H9 (cell line): ENCODE data around the gene SETD5. TPM values are rescaled to one million over a fixed set of nuclear protein-coding genes. Genes with fewer than 3 reads are reported as not detected.

Experiments used
- DNase-seq: peaks from one replicate; pipeline ENCODE4 v3.0.0-alpha.2; 2017
- H2AFZ ChIP-seq: one replicate; pipeline ENCODE4 v1.6.1; 2013; ENCODE audit warnings: mild to moderate bottlenecking, low read length, control low read depth, moderate library complexity
- H2AK5ac ChIP-seq: 2 replicates; pipeline ENCODE4 v1.6.1; 2013; ENCODE audit warnings: low read length, control low read depth, mixed read lengths; ENCODE audit not compliant: insufficient read length
- H2BK120ac ChIP-seq: one replicate; pipeline ENCODE4 v1.6.1; 2013; ENCODE audit warnings: low read depth, mild to moderate bottlenecking, low read length, control low read depth, inconsistent platforms; ENCODE audit not compliant: poor library complexity, severe bottlenecking
- H2BK12ac ChIP-seq: 2 replicates; pipeline ENCODE4 v1.6.1; 2013; ENCODE audit warnings: low read length, control low read depth, mixed read lengths, low read depth; ENCODE audit not compliant: insufficient read length
- H2BK15ac ChIP-seq: 2 replicates; pipeline ENCODE4 v1.6.1; 2013; ENCODE audit warnings: low read depth, low read length, control low read depth
- H2BK20ac ChIP-seq: one replicate; pipeline ENCODE4 v1.6.1; 2013; ENCODE audit warnings: low read depth, mild to moderate bottlenecking, low read length, control low read depth, inconsistent platforms; ENCODE audit not compliant: poor library complexity, severe bottlenecking
- H2BK5ac ChIP-seq: 2 replicates; pipeline ENCODE4 v1.6.1; 2013; ENCODE audit warnings: low read length, control low read depth, mixed read lengths; ENCODE audit not compliant: insufficient read length
- H3K14ac ChIP-seq: 2 replicates; pipeline ENCODE4 v1.6.1; 2013; ENCODE audit warnings: low read length, control low read depth; ENCODE audit not compliant: insufficient read depth
- H3K18ac ChIP-seq: 2 replicates; pipeline ENCODE4 v1.6.1; 2013; ENCODE audit warnings: low read depth, mild to moderate bottlenecking, mixed read lengths, low read length, control low read depth; ENCODE audit not compliant: insufficient read length
- H3K23ac ChIP-seq: 2 replicates; pipeline ENCODE4 v1.6.1; 2013; ENCODE audit warnings: low read length, control low read depth, mixed read lengths, low read depth; ENCODE audit not compliant: insufficient read length
- H3K23me2 ChIP-seq: 2 replicates; pipeline ENCODE4 v1.6.1; 2013; ENCODE audit warnings: low read depth, mild to moderate bottlenecking, mixed read lengths, low read length, control low read depth; ENCODE audit not compliant: insufficient read length, poor library complexity, severe bottlenecking
- H3K27ac ChIP-seq: 2 replicates; pipeline ENCODE4 v1.5.1; 2013; ENCODE audit warnings: low read length, control low read depth, mixed read lengths, low read depth; ENCODE audit not compliant: insufficient read length
- H3K27me3 ChIP-seq: 2 replicates; pipeline ENCODE4 v1.6.1; 2013; ENCODE audit warnings: low read length, control low read depth, inconsistent platforms; ENCODE audit not compliant: insufficient read depth
- H3K4ac ChIP-seq: 2 replicates; pipeline ENCODE4 v1.6.1; 2013; ENCODE audit warnings: low read depth, mild to moderate bottlenecking, control low read depth, inconsistent platforms, low read length, moderate library complexity
- H3K4me1 ChIP-seq: 2 replicates; pipeline ENCODE4 v1.6.1; 2013; ENCODE audit warnings: low read length, control low read depth, inconsistent platforms; ENCODE audit not compliant: insufficient read depth
- H3K4me2 ChIP-seq: 2 replicates; pipeline ENCODE4 v1.6.1; 2013; ENCODE audit warnings: low read length, control low read depth, mixed read lengths; ENCODE audit not compliant: insufficient read length, insufficient read depth
- H3K56ac ChIP-seq: 2 replicates; pipeline ENCODE4 v1.6.1; 2013; ENCODE audit warnings: low read depth, mild to moderate bottlenecking, mixed read lengths, low read length, control low read depth; ENCODE audit not compliant: insufficient read length
- H3K79me1 ChIP-seq: 2 replicates; pipeline ENCODE4 v1.6.1; 2013; ENCODE audit warnings: low read depth, mild to moderate bottlenecking, moderate library complexity, low read length, control low read depth, inconsistent platforms; ENCODE audit not compliant: insufficient read depth, poor library complexity, severe bottlenecking
- H3K79me2 ChIP-seq: 2 replicates; pipeline ENCODE4 v1.6.1; 2013; ENCODE audit warnings: low read length, control low read depth, inconsistent platforms; ENCODE audit not compliant: insufficient read depth
- H3K9ac ChIP-seq: 2 replicates; pipeline ENCODE4 v1.6.1; 2013; ENCODE audit warnings: low read length, control low read depth, mixed read lengths; ENCODE audit not compliant: insufficient read length; ENCODE audit errors: extremely low read depth
- H3K9me3 ChIP-seq: one replicate; pipeline ENCODE4 v1.6.1; 2013; ENCODE audit warnings: low read depth, low read length, inconsistent platforms; ENCODE audit not compliant: control insufficient read depth
- H3T11ph ChIP-seq: one replicate; pipeline ENCODE4 v1.6.1; 2013; ENCODE audit warnings: mild to moderate bottlenecking, low read length, control low read depth, inconsistent platforms
- H4K20me1 ChIP-seq: one replicate; pipeline ENCODE4 v1.6.1; 2013; ENCODE audit not compliant: control insufficient read depth, insufficient read length, insufficient read depth
- H4K5ac ChIP-seq: 2 replicates; pipeline ENCODE4 v1.6.1; 2013; ENCODE audit warnings: low read depth, mild to moderate bottlenecking, mixed read lengths, low read length, control low read depth; ENCODE audit not compliant: insufficient read length
- H4K8ac ChIP-seq: replicated peaks from 2 replicates; pipeline ENCODE4 v1.6.1; 2013; ENCODE audit warnings: low read length, control low read depth, mixed read lengths, low read depth; ENCODE audit not compliant: insufficient read length
- H4K91ac ChIP-seq: 2 replicates; pipeline ENCODE4 v1.6.1; 2013; ENCODE audit warnings: low read depth, mild to moderate bottlenecking, moderate library complexity, mixed read lengths, low read length, control low read depth; ENCODE audit not compliant: insufficient read length
- H3K27ac Mint-ChIP-seq, 3 experiments: 2 replicates in 2 of 3; 3 replicates in 1 of 3; pipeline ENCODE4 v1.8.0; 2020 to 2021; ENCODE audit warnings: mixed read lengths in 3 of 3, mild to moderate bottlenecking in 1 of 3, moderate library complexity in 1 of 3
- H3K27me3 Mint-ChIP-seq: 2 replicates; pipeline ENCODE4 v1.8.0; 2021; ENCODE audit warnings: low read depth, mild to moderate bottlenecking, moderate library complexity, mixed read lengths
- H3K36me3 Mint-ChIP-seq, 3 experiments: 2 replicates in 2 of 3; 3 replicates in 1 of 3; pipeline ENCODE4 v1.8.0; 2020 to 2021; ENCODE audit warnings: low read depth in 3 of 3, mixed read lengths in 3 of 3; ENCODE audit not compliant: insufficient read depth in 1 of 3
- H3K4me1 Mint-ChIP-seq, 2 experiments: 2 replicates each; pipeline ENCODE4 v1.8.0; 2020; ENCODE audit warnings: mixed read lengths in 2 of 2
- H3K4me3 Mint-ChIP-seq, 2 experiments: 2 replicates in 1 of 2; 3 replicates in 1 of 2; pipeline ENCODE4 v1.8.0; 2020 to 2021; ENCODE audit warnings: mild to moderate bottlenecking in 2 of 2, mixed read lengths in 2 of 2, moderate library complexity in 1 of 2
- H3K9me3 Mint-ChIP-seq, 2 experiments: 2 replicates in 1 of 2; 3 replicates in 1 of 2; pipeline ENCODE4 v1.8.0; 2020; ENCODE audit warnings: mild to moderate bottlenecking in 2 of 2, mixed read lengths in 2 of 2, moderate library complexity in 1 of 2
- CTCF ChIP-seq: fragments of 200-600 bp; sonication (generic); conservative IDR thresholded peaks from 3 replicates; pipeline ENCODE4 v1.8.0; 2021; ENCODE audit warnings: antibody characterized with exemption, mild to moderate bottlenecking
- WGBS: extraction: QIAGEN DNeasy Blood & Tissue Kit; methylation state at CpG from one replicate; pipeline ENCODE4 v1.1.7; 2013; ENCODE audit warnings: missing lambda C conversion rate, low lambda C conversion rate, mixed read lengths; ENCODE audit not compliant: insufficient read length; ENCODE audit errors: extremely low coverage; 5-methylcytosine and 5-hydroxymethylcytosine counted together
- total RNA-seq: library from RNA; stranded (reverse); gene quantifications from 2 replicates; pipeline ENCODE4 v1.2.1, GENCODE V29; 2021

Gene SETD5
- total RNA-seq, 1 experiment from 2014 or later, result 207 TPM

DNA sequence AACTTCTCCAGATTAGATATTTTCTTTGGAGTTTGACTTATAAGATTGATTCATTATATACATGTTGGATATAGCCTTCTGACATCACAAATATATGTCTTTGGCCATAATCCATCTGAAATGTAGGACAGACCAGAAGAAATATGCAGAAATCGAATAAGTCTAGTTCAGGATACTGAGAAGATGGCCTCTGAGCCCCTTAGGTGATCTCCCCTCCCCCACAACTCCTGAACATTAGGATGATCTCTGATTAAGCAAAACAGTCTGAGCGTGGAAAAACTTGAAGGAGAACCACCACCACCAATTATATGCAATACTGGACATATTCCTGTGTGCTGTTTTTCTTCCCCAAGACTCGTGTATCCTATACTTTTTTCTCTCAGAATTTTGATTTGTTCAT lies 3.2 kb downstream of the SETD5 start:
- Histone ChIP-seq H4K5ac (no peak overlapping the region), H3K56ac (no peak overlapping the region), H3K4me2 (peak overlapping the region; percentile 60), H2BK5ac (no peak overlapping the region), H3K14ac (no peak overlapping the region), H3K9ac (peak overlapping the region; percentile 41), H3K79me1 (no peaks in the 10 kb centered on the region), H3K23me2 (peaks cover 13% of the 10 kb centered on the region), H4K8ac (no peak overlapping the region), H3T11ph (no peak overlapping the region), H3K9me3 (no peaks in the 10 kb centered on the region), H2BK12ac (no peak overlapping the region), H2BK120ac (no peak overlapping the region), H2AFZ (no peak overlapping the region), H3K23ac (no peak overlapping the region), H3K79me2 (peaks cover 67% of the 10 kb centered on the region), H4K20me1 (peaks cover 2% of the 10 kb centered on the region), H3K4me1 (peaks cover 4% of the 10 kb centered on the region), H2BK20ac (no peak overlapping the region), H4K91ac (no peak overlapping the region), H3K27me3 (no peaks in the 10 kb centered on the region), H2BK15ac (no peak overlapping the region), H3K4ac (no peak overlapping the region), H3K27ac (no peak overlapping the region), H3K18ac (no peak overlapping the region), H2AK5ac (no peak overlapping the region)
- DNase-seq, result no peak
- H3K4me3 Mint-ChIP-seq, result peak overlapping the region; percentile 51 to 99
- no CpG with 5 or more reads among the region's 3 CpGs for WGBS
- peak overlapping the region; percentile 90 to 99 (median 97); a peak in 6 of 7 replicates for H3K27ac Mint-ChIP-seq
- peaks cover 12 to 17% (median 17%) of the 10 kb centered on the region in 3 experiments for H3K36me3 Mint-ChIP-seq
- no peaks in the 10 kb centered on the region for H3K27me3 Mint-ChIP-seq
- H3K9me3 Mint-ChIP-seq, result no peaks in the 10 kb centered on the region; a peak in 1 of 5 replicates
- peaks cover 61 to 69% of the 10 kb centered on the region in 2 experiments for H3K4me1 Mint-ChIP-seq
- TF ChIP-seq CTCF, result no peak
